Stimulated activated naive CD8-positive, alpha-beta T cell treated with anti-CD3 and anti-CD28 coated beads, Interleukin-15, Interleukin-2, amounts not matched to agents 100 ng/mL and 50 ng/mL, for 24 hours (primary cell): ENCODE measurements around the gene SCFD1.

Experiments
- H3K27ac Mint-ChIP-seq: one replicate; pipeline ENCODE4 v1.8.0; 2021; ENCODE audit warnings: mild to moderate bottlenecking, mixed read lengths
- H3K27me3 Mint-ChIP-seq: one replicate; pipeline ENCODE4 v1.8.0; 2021; ENCODE audit warnings: mixed read lengths
- H3K36me3 Mint-ChIP-seq: one replicate; pipeline ENCODE4 v1.8.0; 2021; ENCODE audit warnings: low read depth, mixed read lengths
- H3K4me1 Mint-ChIP-seq: one replicate; pipeline ENCODE4 v1.8.0; 2021; ENCODE audit warnings: low read depth, mixed read lengths
- H3K4me3 Mint-ChIP-seq: one replicate; pipeline ENCODE4 v1.8.0; 2021; ENCODE audit warnings: mild to moderate bottlenecking, mixed read lengths
- H3K9me3 Mint-ChIP-seq: one replicate; pipeline ENCODE4 v1.8.0; 2021; ENCODE audit warnings: mixed read lengths

SCFD1 gene

DNA sequence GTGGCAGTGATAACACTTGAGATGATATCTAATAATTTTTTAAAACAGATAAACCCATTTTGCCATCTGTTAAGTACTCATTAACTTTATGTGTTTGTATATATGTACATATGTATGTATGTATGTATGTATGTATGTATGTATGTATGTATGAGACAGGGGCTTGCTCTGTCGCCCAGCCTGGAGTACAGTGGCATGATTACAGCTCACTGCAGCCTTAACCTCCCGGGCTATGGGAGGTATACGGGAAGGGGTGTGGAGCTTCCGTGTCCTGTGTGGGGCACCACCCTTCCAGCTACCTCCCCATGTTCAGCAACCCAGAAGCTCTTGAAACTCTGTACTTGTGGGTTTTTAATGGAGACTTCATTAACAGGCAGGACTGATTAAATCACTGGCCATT lies 116.9 kb downstream of the SCFD1 start:
- Mint-ChIP-seq H3K27me3 (no peaks in the 10 kb centered on the region), H3K9me3 (no peaks in the 10 kb centered on the region), H3K27ac (no peak overlapping the region), H3K36me3 (peaks cover 28% of the 10 kb centered on the region), H3K4me3 (no peak overlapping the region), H3K4me1 (no peaks in the 10 kb centered on the region)

- H3K27ac Mint-ChIP-seq = no peak overlapping the region
- H3K36me3 Mint-ChIP-seq = no peaks in the 10 kb centered on the region
- H3K4me3 Mint-ChIP-seq = no peak overlapping the region
- H3K4me1 Mint-ChIP-seq = no peaks in the 10 kb centered on the region
- peaks cover 3% of the 10 kb centered on the region for H3K27me3 Mint-ChIP-seq
- no peaks in the 10 kb centered on the region for H3K9me3 Mint-ChIP-seq
Observed at GRCh38 chr14:30748343-30748742, 126.2 kb downstream of the SCFD1 start.

- no peak overlapping the region for H3K27ac Mint-ChIP-seq
- H3K36me3 Mint-ChIP-seq = no peaks in the 10 kb centered on the region
- no peak overlapping the region for H3K4me3 Mint-ChIP-seq
- H3K4me1 Mint-ChIP-seq = no peaks in the 10 kb centered on the region
- peaks cover 7% of the 10 kb centered on the region for H3K27me3 Mint-ChIP-seq
- H3K9me3 Mint-ChIP-seq = no peaks in the 10 kb centered on the region
Observed at GRCh38 chr14:30751646-30752416, 129.7 kb downstream of the SCFD1 start.

- H3K27me3 Mint-ChIP-seq = peaks cover 11% of the 10 kb centered on the region
- no peak overlapping the region for H3K4me3 Mint-ChIP-seq
- H3K4me1 Mint-ChIP-seq = no peaks in the 10 kb centered on the region
- H3K9me3 Mint-ChIP-seq = no peaks in the 10 kb centered on the region
- H3K27ac Mint-ChIP-seq = no peak overlapping the region
- no peaks in the 10 kb centered on the region for H3K36me3 Mint-ChIP-seq
Observed at GRCh38 chr14:30753452-30753851, 131.3 kb downstream of the SCFD1 start.

GRCh38 chr14:30754778-30755177 lies 132.7 kb downstream of the SCFD1 start:
- H3K4me3 Mint-ChIP-seq = no peak overlapping the region
- H3K9me3 Mint-ChIP-seq = no peaks in the 10 kb centered on the region
- no peak overlapping the region for H3K27ac Mint-ChIP-seq
- peaks cover 15% of the 10 kb centered on the region for H3K27me3 Mint-ChIP-seq
- no peaks in the 10 kb centered on the region for H3K36me3 Mint-ChIP-seq
- H3K4me1 Mint-ChIP-seq = no peaks in the 10 kb centered on the region

- Mint-ChIP-seq H3K4me3 (no peak overlapping the region), H3K9me3 (no peaks in the 10 kb centered on the region), H3K27ac (no peak overlapping the region), H3K36me3 (no peaks in the 10 kb centered on the region), H3K27me3 (peaks cover 13% of the 10 kb centered on the region), H3K4me1 (no peaks in the 10 kb centered on the region)
Observed at GRCh38 chr14:30756594-30756993, 134.5 kb downstream of the SCFD1 start.

- Mint-ChIP-seq H3K4me1 (no peaks in the 10 kb centered on the region), H3K9me3 (no peaks in the 10 kb centered on the region), H3K4me3 (no peak overlapping the region), H3K27ac (no peak overlapping the region), H3K27me3 (peaks cover 13% of the 10 kb centered on the region), H3K36me3 (no peaks in the 10 kb centered on the region)
Observed at GRCh38 chr14:30757082-30757481, 135.0 kb downstream of the SCFD1 start.

- H3K4me3 Mint-ChIP-seq = no peak overlapping the region
- H3K4me1 Mint-ChIP-seq = no peaks in the 10 kb centered on the region
- H3K9me3 Mint-ChIP-seq = peaks cover 15% of the 10 kb centered on the region
- H3K27me3 Mint-ChIP-seq = peaks cover 13% of the 10 kb centered on the region
- H3K27ac Mint-ChIP-seq = no peak overlapping the region
- H3K36me3 Mint-ChIP-seq = peaks cover 5% of the 10 kb centered on the region
Observed at GRCh38 chr14:30759172-30760125, 137.3 kb downstream of the SCFD1 start.

DNA sequence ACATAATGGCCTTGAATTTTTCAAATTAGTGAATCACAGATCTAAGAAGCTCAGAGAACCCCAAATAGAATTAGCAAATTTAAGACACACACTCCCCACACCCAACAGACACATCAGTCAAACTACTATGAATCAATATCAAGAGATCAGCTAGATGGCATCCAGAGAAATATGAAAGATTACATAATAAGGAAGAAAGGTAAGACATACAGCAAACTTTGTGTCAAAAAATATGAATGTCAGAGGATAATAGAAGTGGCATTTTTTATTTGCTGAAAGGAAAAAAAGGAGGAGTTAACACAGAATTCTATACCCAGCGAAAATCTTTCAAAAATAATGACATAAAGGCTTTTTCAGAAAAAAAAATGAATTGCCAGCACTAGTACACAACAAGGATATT lies 141.8 kb downstream of the SCFD1 start:
- Mint-ChIP-seq H3K4me3 (no peak overlapping the region), H3K4me1 (no peaks in the 10 kb centered on the region), H3K9me3 (peaks cover 16% of the 10 kb centered on the region), H3K36me3 (peaks cover 5% of the 10 kb centered on the region), H3K27ac (no peak overlapping the region), H3K27me3 (peaks cover 10% of the 10 kb centered on the region)

DNA sequence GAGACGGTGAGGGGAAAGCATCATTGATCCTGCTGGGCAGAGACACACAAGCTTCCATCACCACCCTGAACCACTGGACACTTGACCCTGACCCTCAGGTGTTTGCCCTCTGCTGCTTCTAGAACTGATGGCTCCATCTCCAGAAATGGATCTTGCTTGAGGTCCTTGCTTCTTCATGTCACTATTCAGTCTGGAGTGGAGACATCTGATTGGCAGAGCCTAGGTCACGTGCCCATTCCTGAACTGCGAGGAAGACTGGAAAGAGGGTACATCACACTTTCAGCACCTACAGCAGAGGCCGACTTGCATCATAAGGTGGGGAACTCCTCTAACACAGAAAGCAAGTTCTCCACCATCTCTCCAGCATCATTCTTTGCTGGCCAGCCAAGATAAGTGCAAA lies 145.5 kb downstream of the SCFD1 start:
- no peak overlapping the region for H3K27ac Mint-ChIP-seq
- no peaks in the 10 kb centered on the region for H3K4me1 Mint-ChIP-seq
- peaks cover 16% of the 10 kb centered on the region for H3K9me3 Mint-ChIP-seq
- H3K27me3 Mint-ChIP-seq = peaks cover 27% of the 10 kb centered on the region
- H3K36me3 Mint-ChIP-seq = peaks cover 5% of the 10 kb centered on the region
- H3K4me3 Mint-ChIP-seq = no peak overlapping the region

DNA sequence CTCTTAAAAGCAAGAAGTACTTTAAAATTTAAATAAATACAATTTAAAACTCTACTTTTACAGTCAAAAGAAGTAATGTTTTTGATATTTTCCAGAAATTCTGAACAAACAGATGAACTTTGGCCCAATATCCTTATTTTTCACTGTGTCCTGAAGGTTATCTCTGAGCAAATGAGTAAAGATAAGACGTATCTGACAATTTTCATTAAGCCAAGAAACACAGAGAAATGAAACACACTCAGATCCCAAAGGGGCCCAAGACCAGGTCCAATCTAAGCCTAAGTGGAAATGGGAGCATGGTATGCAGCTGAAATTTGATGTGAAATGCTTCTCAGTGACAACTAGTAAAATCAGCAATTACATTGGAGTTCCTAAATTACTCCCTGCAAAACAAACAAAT lies 146.7 kb downstream of the SCFD1 start:
- Mint-ChIP-seq H3K27ac (no peak overlapping the region), H3K4me1 (no peaks in the 10 kb centered on the region), H3K36me3 (peaks cover 4% of the 10 kb centered on the region), H3K4me3 (no peak overlapping the region), H3K9me3 (peaks cover 8% of the 10 kb centered on the region), H3K27me3 (peaks cover 30% of the 10 kb centered on the region)

- Mint-ChIP-seq H3K4me1 (no peaks in the 10 kb centered on the region), H3K9me3 (no peaks in the 10 kb centered on the region), H3K36me3 (no peaks in the 10 kb centered on the region), H3K27me3 (peaks cover 30% of the 10 kb centered on the region), H3K4me3 (no peak overlapping the region), H3K27ac (no peak overlapping the region)
Observed at GRCh38 chr14:30770376-30770775, 148.3 kb downstream of the SCFD1 start.

DNA sequence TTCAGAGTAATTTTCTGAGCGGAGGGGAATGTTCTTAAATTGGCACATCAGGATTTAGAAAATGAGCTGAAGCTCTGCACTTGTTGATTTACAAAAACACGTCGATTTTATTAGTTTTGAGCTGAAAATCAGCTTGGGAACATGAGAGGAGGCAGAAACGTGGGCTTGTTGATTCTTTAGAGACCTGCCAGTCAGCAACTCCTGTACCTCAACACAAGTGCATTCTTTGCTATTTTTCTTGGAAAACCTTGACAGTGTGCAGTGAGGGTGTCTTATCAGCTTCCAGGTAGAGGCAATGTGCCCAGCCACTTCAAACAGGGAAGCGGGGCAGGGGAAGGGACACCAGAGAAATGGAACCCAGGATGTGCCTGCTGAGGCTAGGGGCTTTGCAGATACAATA lies 149.5 kb downstream of the SCFD1 start:
- Mint-ChIP-seq H3K27me3 (peaks cover 30% of the 10 kb centered on the region), H3K36me3 (no peaks in the 10 kb centered on the region), H3K4me3 (no peak overlapping the region), H3K9me3 (no peaks in the 10 kb centered on the region), H3K27ac (no peak overlapping the region), H3K4me1 (no peaks in the 10 kb centered on the region)

- Mint-ChIP-seq H3K4me1 (no peaks in the 10 kb centered on the region), H3K4me3 (no peak overlapping the region), H3K27me3 (peaks cover 11% of the 10 kb centered on the region), H3K36me3 (no peaks in the 10 kb centered on the region), H3K27ac (no peak overlapping the region), H3K9me3 (no peaks in the 10 kb centered on the region)
Observed at GRCh38 chr14:30779210-30779609, 157.1 kb downstream of the SCFD1 start.
